Fibroblast of lung (primary cell): ENCODE results near the gene CPNE2. TPM values are rescaled to one million over a fixed set of nuclear protein-coding genes. Genes with fewer than 3 reads are reported as not detected.

ENCODE experiments used
- DNase-seq, 2 donors: peaks; one replicate each; pipeline versions ENCODE4 v3.0.0 to v3.0.0-alpha.2; 2010; ENCODE audit warnings: low read depth in 2 of 2
- H2AFZ ChIP-seq: 2 replicates; pipeline ENCODE4 v1.5.1; 2012; ENCODE audit warnings: low read length, control low read depth, inconsistent platforms
- H3K27ac ChIP-seq: 2 replicates; pipeline ENCODE4 v1.5.1; 2011; ENCODE audit warnings: low read length, control low read depth; ENCODE audit not compliant: insufficient read depth
- H3K27me3 ChIP-seq: 2 replicates; pipeline ENCODE4 v1.5.1; 2011; ENCODE audit warnings: mild to moderate bottlenecking, low read length; ENCODE audit not compliant: control insufficient read depth, insufficient read depth
- H3K36me3 ChIP-seq: 2 replicates; pipeline ENCODE4 v1.5.1; 2011; ENCODE audit warnings: low read length; ENCODE audit not compliant: control insufficient read depth, insufficient read depth
- H3K4me1 ChIP-seq: 2 replicates; pipeline ENCODE4 v1.5.1; 2011; ENCODE audit warnings: low read length; ENCODE audit not compliant: control insufficient read depth, insufficient read depth; ENCODE audit errors: extremely low read depth
- H3K4me2 ChIP-seq: 2 replicates; pipeline ENCODE4 v1.5.1; 2011; ENCODE audit warnings: low read length, control low read depth; ENCODE audit not compliant: insufficient read depth; ENCODE audit errors: extremely low read depth
- H3K4me3 ChIP-seq, 4 experiments: fragments of 200-600 bp in 1 of 4; sonication (generic) in 1 of 4; replicated peaks in 1 of 4; 2 replicates each; pipeline ENCODE4 v1.5.1; 2011 to 2016; ENCODE audit warnings: low read length in 4 of 4, low read depth in 3 of 4, mild to moderate bottlenecking in 3 of 4, control low read depth in 2 of 4, inconsistent platforms in 1 of 4, mixed read lengths in 1 of 4; ENCODE audit not compliant: insufficient read depth in 1 of 4; ENCODE audit errors: control extremely low read depth in 1 of 4
- H3K79me2 ChIP-seq: 2 replicates; pipeline ENCODE4 v1.5.1; 2012; ENCODE audit warnings: mild to moderate bottlenecking, low read length, inconsistent platforms; ENCODE audit not compliant: control insufficient read depth, insufficient read depth
- H3K9ac ChIP-seq: 2 replicates; pipeline ENCODE4 v1.5.1; 2011; ENCODE audit warnings: mild to moderate bottlenecking, low read length, control low read depth; ENCODE audit not compliant: insufficient read depth
- H3K9me3 ChIP-seq: 2 replicates; pipeline ENCODE4 v1.5.1; 2012; ENCODE audit warnings: low read depth, low read length; ENCODE audit not compliant: control insufficient read depth, insufficient read depth
- H4K20me1 ChIP-seq: 2 replicates; pipeline ENCODE4 v1.5.1; 2011; ENCODE audit warnings: low read length; ENCODE audit not compliant: control insufficient read depth, insufficient read depth; ENCODE audit errors: extremely low read depth
- CTCF ChIP-seq, 2 donors: IDR thresholded peaks in 1 of 2; conservative IDR thresholded peaks in 1 of 2; 1 replicate in 1 of 2; 2 replicates in 1 of 2; pipeline ENCODE4 v1.5.1; 2011 to 2012; ENCODE audit warnings: low read length in 2 of 2, control low read depth in 1 of 2, inconsistent platforms in 1 of 2, low read depth in 1 of 2, mild to moderate bottlenecking in 1 of 2
- EZH2 ChIP-seq: IDR thresholded peaks from 2 replicates; pipeline ENCODE4 v1.5.1; 2012; ENCODE audit warnings: low read length, control low read depth, mild to moderate bottlenecking; ENCODE audit errors: missing control alignments
- polyA plus RNA-seq, 2 donors: library from polyadenylated mRNA; depleted of rRNA in 1 of 2; stranded (reverse) in 1 of 2; unstranded in 1 of 2; fragments of >200 nt; gene quantifications; 2 replicates each; pipeline ENCODE4 v1.2.1, GENCODE V29; 2011 to 2012; ENCODE audit warnings: missing spikeins in 1 of 2
- total RNA-seq: library from RNA; depleted of rRNA; stranded (reverse); fragments of >200 nt; gene quantifications from 2 replicates; pipeline ENCODE4 v1.2.1, GENCODE V29; 2014

CPNE2 gene
- total and polyA plus RNA-seq, 2 donors (not counting 1 experiment from before 2014, with no cell fraction given), result 20.5 to 39.6 TPM

GRCh38 chr16:57133031-57133430 lies 40.6 kb downstream of the CPNE2 start:
- H3K27ac ChIP-seq, result no peak overlapping the region
- H3K36me3 ChIP-seq, result no peaks in the 10 kb centered on the region
- H3K27me3 ChIP-seq, result no peaks in the 10 kb centered on the region
- H3K79me2 ChIP-seq, result no peaks in the 10 kb centered on the region
- TF ChIP-seq EZH2 (no peak), CTCF (conservative IDR thresholded peaks at IDR 0.05 in 1 of 2, IDR thresholded peaks at IDR 0.05 in 1 of 2; ENCODE audit: low read depth in 1 of 2, low read length in 2 of 2) (no peak)
- no peaks in the 10 kb centered on the region for H3K4me1 ChIP-seq
- no peak overlapping the region for H3K9ac ChIP-seq
- H3K4me2 ChIP-seq, result no peak overlapping the region
- H3K9me3 ChIP-seq, result no peaks in the 10 kb centered on the region
- H3K4me3 ChIP-seq, result no peak overlapping the region
- no peak overlapping the region for H2AFZ ChIP-seq
- DNase-seq, result no peak
- no peaks in the 10 kb centered on the region for H4K20me1 ChIP-seq

- no peak for TF ChIP-seq CTCF (conservative IDR thresholded peaks at IDR 0.05 in 1 of 2, IDR thresholded peaks at IDR 0.05 in 1 of 2; ENCODE audit: low read depth in 1 of 2, low read length in 2 of 2)
- TF ChIP-seq EZH2, result no peak
Measured at GRCh38 chr16:57133886-57134285, 41.5 kb downstream of the CPNE2 start.

GRCh38 chr16:57134982-57135381 lies 42.6 kb downstream of the CPNE2 start:
- Histone ChIP-seq H4K20me1 (no peaks in the 10 kb centered on the region), H3K9me3 (no peaks in the 10 kb centered on the region), H3K4me2 (no peak overlapping the region), H3K4me3 (no peak overlapping the region), H2AFZ (no peak overlapping the region), H3K27ac (no peak overlapping the region), H3K79me2 (no peaks in the 10 kb centered on the region), H3K9ac (no peak overlapping the region), H3K36me3 (no peaks in the 10 kb centered on the region), H3K4me1 (no peaks in the 10 kb centered on the region), H3K27me3 (no peaks in the 10 kb centered on the region)
- no peak for TF ChIP-seq CTCF (conservative IDR thresholded peaks at IDR 0.05 in 1 of 2, IDR thresholded peaks at IDR 0.05 in 1 of 2; ENCODE audit: low read depth in 1 of 2, low read length in 2 of 2)
- TF ChIP-seq EZH2, result no peak
- DNase-seq, result no peak

More at GRCh38 chr16:57133886-57134285, 41.5 kb downstream of the CPNE2 start:
- no peak for DNase-seq
- H3K36me3 ChIP-seq, result no peaks in the 10 kb centered on the region
- H3K9ac ChIP-seq, result no peak overlapping the region
- H3K9me3 ChIP-seq, result no peaks in the 10 kb centered on the region
- H3K4me2 ChIP-seq, result no peak overlapping the region
- H3K27me3 ChIP-seq, result no peaks in the 10 kb centered on the region
- H2AFZ ChIP-seq, result no peak overlapping the region
- H3K4me3 ChIP-seq, result no peak overlapping the region
- H3K27ac ChIP-seq, result no peak overlapping the region
- no peaks in the 10 kb centered on the region for H3K4me1 ChIP-seq
- no peaks in the 10 kb centered on the region for H4K20me1 ChIP-seq
- H3K79me2 ChIP-seq, result no peaks in the 10 kb centered on the region
